CD4-positive, alpha-beta T cell (primary cell): ENCODE measurements around the gene VPS50. TPM values are rescaled to one million over a fixed set of nuclear protein-coding genes. Genes with fewer than 3 reads are reported as not detected.

Source experiments
- ATAC-seq: fragments of 200-7000 bp; cut with Tn5 transposase; one replicate; pipeline ENCODE4 v1.10.0; 2022; ENCODE audit warnings: mild to moderate bottlenecking; ENCODE audit not compliant: poor library complexity
- CTCF ChIA-PET: fragments of 350-600 bp; sonication (Branson Sonifier 250); formaldehyde crosslinking; loops from one replicate; lab custom pipeline; 2021; ENCODE audit warnings: antibody characterized with exemption, inconsistent platforms; lab: Charles Lee
- POLR2A ChIA-PET: fragments of 350-600 bp; sonication (Branson Sonifier 250); formaldehyde crosslinking; loops from one replicate; lab custom pipeline; 2021; ENCODE audit warnings: antibody characterized with exemption, inconsistent platforms; lab: Charles Lee
- DNase-seq, 14 experiments: peaks; one replicate each; pipeline ENCODE4 v3.0.0-alpha.2; 2013 to 2020; ENCODE audit warnings: mixed read lengths in 2 of 14
- H3K27ac ChIP-seq, 2 donors: one replicate each; pipeline versions ENCODE4 v1.5.1 to v1.7.0; 2013; ENCODE audit warnings: low read length in 2 of 2, low read depth in 1 of 2, mild to moderate bottlenecking in 1 of 2
- H3K27me3 ChIP-seq, 2 experiments: 1 replicate in 1 of 2; 2 replicates in 1 of 2; pipeline versions ENCODE4 v1.6.1 to v1.7.0; 2013; ENCODE audit warnings: low read length in 2 of 2, control low read depth in 1 of 2, mild to moderate bottlenecking in 1 of 2, moderate library complexity in 1 of 2; ENCODE audit not compliant: insufficient read depth in 2 of 2, control insufficient read depth in 1 of 2
- H3K36me3 ChIP-seq: one replicate; pipeline ENCODE4 v1.6.1; 2013; ENCODE audit warnings: low read length, control low read depth; ENCODE audit not compliant: insufficient read depth
- H3K4me1 ChIP-seq: one replicate; pipeline ENCODE4 v1.6.1; 2013; ENCODE audit warnings: low read length, control low read depth; ENCODE audit not compliant: insufficient read depth
- H3K4me3 ChIP-seq: one replicate; pipeline ENCODE4 v1.5.1; 2013; ENCODE audit warnings: mild to moderate bottlenecking, low read length, moderate library complexity
- H3K9me3 ChIP-seq, 2 experiments: 1 replicate in 1 of 2; 2 replicates in 1 of 2; pipeline versions ENCODE4 v1.6.1 to v1.7.0; 2013; ENCODE audit warnings: low read length in 2 of 2, mild to moderate bottlenecking in 2 of 2, control low read depth in 1 of 2, moderate library complexity in 1 of 2; ENCODE audit not compliant: control insufficient read depth in 1 of 2, insufficient read depth in 1 of 2
- H3K27ac Mint-ChIP-seq: one replicate; pipeline ENCODE4 v1.8.0; 2020; ENCODE audit warnings: mixed read lengths
- H3K27me3 Mint-ChIP-seq: one replicate; pipeline ENCODE4 v1.8.0; 2021; ENCODE audit warnings: mixed read lengths
- H3K36me3 Mint-ChIP-seq: one replicate; pipeline ENCODE4 v1.8.0; 2021; ENCODE audit warnings: low read depth, mixed read lengths
- H3K4me1 Mint-ChIP-seq: one replicate; pipeline ENCODE4 v1.8.0; 2021; ENCODE audit warnings: low read depth, mixed read lengths
- H3K4me3 Mint-ChIP-seq: one replicate; pipeline ENCODE4 v1.8.0; 2020; ENCODE audit warnings: mild to moderate bottlenecking, mixed read lengths
- H3K9me3 Mint-ChIP-seq: one replicate; pipeline ENCODE4 v1.8.0; 2020; ENCODE audit warnings: mixed read lengths
- CTCF ChIP-seq: fragments of 200-600 bp; IDR thresholded peaks from one replicate; pipeline ENCODE4 v1.8.0; 2022; ENCODE audit warnings: antibody characterized with exemption, mild to moderate bottlenecking
- intact Hi-C, 2 experiments: fragments of 100-400 bp; cut with DNase I in 1 of 2; cut with micrococcal nuclease in 1 of 2; formaldehyde crosslinking; loops; one replicate each; pipeline versions ENCODE4 v1.15.1 to v1.9.0; 2023 to 2025; cut with DNase I, micrococcal nuclease
- total RNA-seq, 174 experiments: library from RNA in 2 of 174; stranded (reverse) in 2 of 174; gene quantifications; one replicate each; pipeline ENCODE4 v1.2.3 and lab custom pipeline; 2021 to 2026

VPS50 gene
- total RNA-seq, 2 experiments from 2014 or later = 13.2 to 17.3 TPM

- H3K36me3 ChIP-seq = no peaks in the 10 kb centered on the region
- H3K27me3 ChIP-seq = peaks cover 0 to 2% of the 10 kb centered on the region in 2 experiments
- ATAC-seq (no peak), DNase-seq (no peak)
- intact Hi-C loops = no loop called here
- H3K4me3 ChIP-seq = no peak overlapping the region
- CTCF ChIA-PET = interaction anchor here (1.6 kb wide), 1 partner anchor 23 kb away, joined by 4 read pairs; no protein-coding TSS in a partner anchor
- no peaks in the 10 kb centered on the region for H3K9me3 ChIP-seq
- POLR2A ChIA-PET = no interaction called here
- Mint-ChIP-seq H3K4me1 (no peaks in the 10 kb centered on the region), H3K4me3 (no peak overlapping the region), H3K9me3 (no peaks in the 10 kb centered on the region), H3K36me3 (no peaks in the 10 kb centered on the region), H3K27ac (no peak overlapping the region), H3K27me3 (peaks cover 33% of the 10 kb centered on the region)
- H3K4me1 ChIP-seq = no peaks in the 10 kb centered on the region
- TF ChIP-seq CTCF = no peak
- no peak overlapping the region for H3K27ac ChIP-seq
Observed at GRCh38 chr7:93205046-93205445, 27.1 kb upstream of the VPS50 start.

- intact Hi-C loops = no loop called here
- no peaks in the 10 kb centered on the region for H3K4me1 ChIP-seq
- Mint-ChIP-seq H3K4me3 (no peak overlapping the region), H3K4me1 (no peaks in the 10 kb centered on the region), H3K9me3 (no peaks in the 10 kb centered on the region), H3K36me3 (no peaks in the 10 kb centered on the region), H3K27ac (no peak overlapping the region), H3K27me3 (peaks cover 68% of the 10 kb centered on the region)
- no peaks in the 10 kb centered on the region for H3K9me3 ChIP-seq
- H3K27me3 ChIP-seq = peaks cover 0 to 28% of the 10 kb centered on the region in 2 experiments
- CTCF ChIA-PET = no interaction called here
- DNase-seq (no peak), ATAC-seq (no peak)
- H3K4me3 ChIP-seq = no peak overlapping the region
- no peak overlapping the region for H3K27ac ChIP-seq
- POLR2A ChIA-PET = interaction anchor here (1.1 kb wide), 1 partner anchor 36 kb away, joined by 3 read pairs; no protein-coding TSS in a partner anchor
- H3K36me3 ChIP-seq = no peaks in the 10 kb centered on the region
- TF ChIP-seq CTCF = no peak
Observed at GRCh38 chr7:93211228-93211818, 20.8 kb upstream of the VPS50 start.

DNA sequence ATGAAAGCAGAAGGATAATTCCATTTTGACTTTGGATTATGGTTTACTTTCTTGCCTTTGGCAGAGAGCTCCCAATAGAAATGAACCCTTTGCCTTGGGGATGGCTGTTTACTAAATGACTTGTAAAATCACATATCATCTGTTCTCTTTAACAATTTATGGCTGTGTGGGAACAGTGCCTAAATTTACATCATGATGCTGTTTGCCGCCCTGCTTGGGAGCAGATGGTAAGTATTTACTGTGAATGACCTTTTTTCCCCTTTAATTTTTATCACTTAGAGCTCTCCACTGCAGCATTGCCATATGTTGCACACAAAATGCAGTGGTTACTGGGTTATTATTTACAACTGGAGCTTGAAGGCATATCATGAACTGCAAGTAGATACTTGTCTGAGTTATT, 19.3 kb upstream of the VPS50 start:
- ATAC-seq = no peak
- no peak for TF ChIP-seq CTCF
- ChIA-PET CTCF (no interaction called here), POLR2A (no interaction called here)
- Mint-ChIP-seq H3K27ac (no peak overlapping the region), H3K9me3 (no peaks in the 10 kb centered on the region), H3K36me3 (no peaks in the 10 kb centered on the region), H3K27me3 (peaks cover 66% of the 10 kb centered on the region), H3K4me1 (no peaks in the 10 kb centered on the region), H3K4me3 (no peak overlapping the region)
- no peaks in the 10 kb centered on the region for H3K4me1 ChIP-seq
- H3K27ac ChIP-seq = no peak overlapping the region
- H3K27me3 ChIP-seq = peaks cover 0 to 31% of the 10 kb centered on the region in 2 experiments
- DNase-seq = no peak
- intact Hi-C loops = no loop called here
- no peaks in the 10 kb centered on the region for H3K9me3 ChIP-seq
- no peak overlapping the region for H3K4me3 ChIP-seq
- no peaks in the 10 kb centered on the region for H3K36me3 ChIP-seq
